CD8-positive, alpha-beta memory T cell (primary cell): Measurements from ENCODE around the gene TDRD12. TPM values are rescaled to one million over a fixed set of nuclear protein-coding genes. Genes with fewer than 3 reads are reported as not detected.
"Not testable (repeated sequence)": the region's sequence is repeated elsewhere in the genome, so short reads cannot be mapped to it uniquely, and the experiment has no call there.

Source experiments
- CTCF ChIA-PET: fragments of 350-600 bp; sonication (Branson Sonifier 250); formaldehyde crosslinking; loops from one replicate; lab custom pipeline; 2021; ENCODE audit warnings: antibody characterized with exemption; lab: Charles Lee
- POLR2A ChIA-PET: fragments of 350-600 bp; sonication (Branson Sonifier 250); formaldehyde crosslinking; loops from one replicate; lab custom pipeline; 2021; ENCODE audit warnings: antibody characterized with exemption; lab: Charles Lee
- DNase-seq, 5 donors: peaks; one replicate each; pipeline versions ENCODE4 v3.0.0 to v3.0.0-alpha.2; 2020 to 2022; ENCODE audit warnings: mixed read lengths in 1 of 5
- H3K27ac ChIP-seq: one replicate; pipeline ENCODE4 v1.7.0; 2013; ENCODE audit warnings: low read depth, mild to moderate bottlenecking, low read length, moderate library complexity
- H3K27me3 ChIP-seq: 2 replicates; pipeline ENCODE4 v1.7.0; 2013; ENCODE audit warnings: low read length, mild to moderate bottlenecking; ENCODE audit not compliant: insufficient read depth, poor library complexity, severe bottlenecking
- H3K36me3 ChIP-seq: 2 replicates; pipeline ENCODE4 v1.7.0; 2013; ENCODE audit warnings: mild to moderate bottlenecking, low read length, moderate library complexity; ENCODE audit not compliant: insufficient read depth
- H3K4me1 ChIP-seq: 2 replicates; pipeline ENCODE4 v1.7.0; 2013; ENCODE audit warnings: mild to moderate bottlenecking, low read length, moderate library complexity; ENCODE audit not compliant: insufficient read depth
- H3K4me3 ChIP-seq: 2 replicates; pipeline ENCODE4 v1.7.0; 2013; ENCODE audit warnings: mild to moderate bottlenecking, low read length
- H3K9me3 ChIP-seq: 2 replicates; pipeline ENCODE4 v1.7.0; 2013; ENCODE audit warnings: mild to moderate bottlenecking, low read length
- H3K27ac Mint-ChIP-seq, 8 donors: one replicate each; pipeline ENCODE4 v1.8.0; 2020 to 2021; ENCODE audit warnings: mixed read lengths in 8 of 8, mild to moderate bottlenecking in 6 of 8, inconsistent platforms in 3 of 8, moderate library complexity in 3 of 8
- H3K27me3 Mint-ChIP-seq, 2 donors: one replicate each; pipeline ENCODE4 v1.8.0; 2020 to 2021; ENCODE audit warnings: mixed read lengths in 2 of 2, mild to moderate bottlenecking in 1 of 2, moderate library complexity in 1 of 2
- H3K36me3 Mint-ChIP-seq, 3 donors: one replicate each; pipeline ENCODE4 v1.8.0; 2020 to 2021; ENCODE audit warnings: mixed read lengths in 3 of 3, inconsistent platforms in 1 of 3, mild to moderate bottlenecking in 1 of 3
- H3K4me1 Mint-ChIP-seq, 3 donors: one replicate each; pipeline ENCODE4 v1.8.0; 2020 to 2021; ENCODE audit warnings: mixed read lengths in 3 of 3, inconsistent platforms in 1 of 3, mild to moderate bottlenecking in 1 of 3
- H3K4me3 Mint-ChIP-seq, 7 donors: one replicate each; pipeline ENCODE4 v1.8.0; 2020 to 2021; ENCODE audit warnings: mixed read lengths in 7 of 7, mild to moderate bottlenecking in 6 of 7, moderate library complexity in 4 of 7, inconsistent platforms in 2 of 7
- H3K9me3 Mint-ChIP-seq, 5 donors: one replicate each; pipeline ENCODE4 v1.8.0; 2020 to 2022; ENCODE audit warnings: mixed read lengths in 5 of 5, mild to moderate bottlenecking in 3 of 5, moderate library complexity in 2 of 5, inconsistent platforms in 1 of 5
- polyA plus RNA-seq: library from polyadenylated mRNA; unstranded; fragments of 300-500 nt; fragmentation: Illumina TruSeq; gene quantifications from one replicate; pipeline ENCODE4 v1.2.3, GENCODE V29; 2021
- total RNA-seq, 2 experiments: library from RNA; stranded (reverse); gene quantifications; one replicate each; pipeline ENCODE4 v1.2.3, GENCODE V29; 2021

TDRD12 gene
- total and polyA plus RNA-seq, 3 experiments from 2014 or later: 0.15 to 0.21 (median 0.20) TPM

- H3K27ac ChIP-seq: no peak overlapping the region
- peaks cover 5 to 17% of the 10 kb centered on the region in 2 donors for H3K27me3 Mint-ChIP-seq
- CTCF ChIA-PET: no interaction called here
- peaks cover 7 to 16% (median 11%) of the 10 kb centered on the region in 3 donors for H3K4me1 Mint-ChIP-seq
- no peak for DNase-seq
- H3K27me3 ChIP-seq: no peaks in the 10 kb centered on the region
- POLR2A ChIA-PET: no interaction called here
- peaks cover 4% of the 10 kb centered on the region for H3K9me3 ChIP-seq
- H3K4me3 ChIP-seq: no peak overlapping the region
- peak overlapping the region in 2 of 8 donors; percentile 23 to 69 for H3K27ac Mint-ChIP-seq
- H3K36me3 Mint-ChIP-seq: no peaks in the 10 kb centered on the region
- H3K9me3 Mint-ChIP-seq: peaks cover 0 to 1% (median 0%) of the 10 kb centered on the region in 5 donors
- H3K4me1 ChIP-seq: peaks cover 24% of the 10 kb centered on the region
- H3K36me3 ChIP-seq: no peaks in the 10 kb centered on the region
- H3K4me3 Mint-ChIP-seq: peak overlapping the region in 1 of 7 donors; percentile 79
Observed at GRCh38 chr19:32750441-32751055, 31.0 kb downstream of the TDRD12 start.

GRCh38 chr19:32751066-32751465 is 31.5 kb downstream of the TDRD12 start:
- Mint-ChIP-seq H3K4me3 (no peak overlapping the region), H3K27me3 (peaks cover 10 to 18% of the 10 kb centered on the region in 2 donors), H3K4me1 (peaks cover 7 to 16% (median 11%) of the 10 kb centered on the region in 3 donors), H3K9me3 (peaks cover 0 to 2% (median 0%) of the 10 kb centered on the region in 5 donors), H3K36me3 (no peaks in the 10 kb centered on the region), H3K27ac (no peak overlapping the region)
- H3K27me3 ChIP-seq: no peaks in the 10 kb centered on the region
- ChIA-PET CTCF (no interaction called here), POLR2A (no interaction called here)
- H3K4me3 ChIP-seq: no peak overlapping the region
- H3K27ac ChIP-seq: no peak overlapping the region
- peaks cover 23% of the 10 kb centered on the region for H3K4me1 ChIP-seq
- no peak for DNase-seq
- H3K9me3 ChIP-seq: peaks cover 4% of the 10 kb centered on the region
- no peaks in the 10 kb centered on the region for H3K36me3 ChIP-seq

GRCh38 chr19:32757189-32757588 is 37.6 kb downstream of the TDRD12 start:
- Mint-ChIP-seq H3K27me3 (peaks cover 14 to 32% of the 10 kb centered on the region in 2 donors), H3K27ac (no peak overlapping the region), H3K36me3 (peaks cover 0 to 6% (median 0%) of the 10 kb centered on the region in 3 donors), H3K4me1 (no peaks in the 10 kb centered on the region), H3K9me3 (peaks cover 0 to 2% (median 2%) of the 10 kb centered on the region in 5 donors), H3K4me3 (no peak overlapping the region)
- H3K27me3 ChIP-seq: no peaks in the 10 kb centered on the region
- DNase-seq: no peak
- ChIA-PET POLR2A (no interaction called here), CTCF (no interaction called here)
- H3K9me3 ChIP-seq: no peaks in the 10 kb centered on the region
- no peaks in the 10 kb centered on the region for H3K36me3 ChIP-seq
- no peaks in the 10 kb centered on the region for H3K4me1 ChIP-seq
- no peak overlapping the region for H3K27ac ChIP-seq
- H3K4me3 ChIP-seq: no peak overlapping the region

GRCh38 chr19:32765365-32765764 is 45.8 kb downstream of the TDRD12 start:
- DNase-seq, H3K27ac Mint-ChIP-seq, H3K9me3 Mint-ChIP-seq, H3K4me3 Mint-ChIP-seq, H3K36me3 ChIP-seq, CTCF ChIA-PET, H3K4me1 ChIP-seq, H3K27ac ChIP-seq, POLR2A ChIA-PET, H3K27me3 Mint-ChIP-seq, H3K9me3 ChIP-seq, H3K27me3 ChIP-seq, H3K4me3 ChIP-seq, H3K36me3 Mint-ChIP-seq, H3K4me1 Mint-ChIP-seq: not testable (repeated sequence)

GRCh38 chr19:32767951-32768679 is 48.5 kb downstream of the TDRD12 start:
- no peak overlapping the region for H3K27ac ChIP-seq
- no peaks in the 10 kb centered on the region for H3K9me3 ChIP-seq
- Mint-ChIP-seq H3K27me3 (peaks cover 2 to 3% of the 10 kb centered on the region in 2 donors), H3K36me3 (no peaks in the 10 kb centered on the region), H3K9me3 (peaks cover 0 to 2% (median 0%) of the 10 kb centered on the region in 5 donors), H3K27ac (peak overlapping the region in 1 of 8 donors; percentile 51), H3K4me3 (no peak overlapping the region), H3K4me1 (no peaks in the 10 kb centered on the region)
- DNase-seq: no peak
- H3K36me3 ChIP-seq: no peaks in the 10 kb centered on the region
- H3K4me3 ChIP-seq: no peak overlapping the region
- no peaks in the 10 kb centered on the region for H3K4me1 ChIP-seq
- POLR2A ChIA-PET: no interaction called here
- H3K27me3 ChIP-seq: no peaks in the 10 kb centered on the region
- CTCF ChIA-PET: no interaction called here

GRCh38 chr19:32771596-32771995 is 52.0 kb downstream of the TDRD12 start:
- Histone ChIP-seq H3K27ac (no peak overlapping the region), H3K9me3 (no peaks in the 10 kb centered on the region), H3K4me1 (no peaks in the 10 kb centered on the region), H3K36me3 (no peaks in the 10 kb centered on the region), H3K4me3 (no peak overlapping the region), H3K27me3 (no peaks in the 10 kb centered on the region)
- H3K4me1 Mint-ChIP-seq: no peaks in the 10 kb centered on the region
- H3K27ac Mint-ChIP-seq: peak overlapping the region in 1 of 8 donors; percentile 42
- POLR2A ChIA-PET: no interaction called here
- CTCF ChIA-PET: no interaction called here
- no peaks in the 10 kb centered on the region for H3K36me3 Mint-ChIP-seq
- no peak overlapping the region for H3K4me3 Mint-ChIP-seq
- H3K27me3 Mint-ChIP-seq: peaks cover 0 to 3% of the 10 kb centered on the region in 2 donors
- H3K9me3 Mint-ChIP-seq: no peaks in the 10 kb centered on the region
- DNase-seq: no peak

- Mint-ChIP-seq H3K9me3 (no peaks in the 10 kb centered on the region), H3K4me3 (no peak overlapping the region), H3K4me1 (no peaks in the 10 kb centered on the region), H3K27me3 (peaks cover 0 to 3% of the 10 kb centered on the region in 2 donors), H3K36me3 (no peaks in the 10 kb centered on the region), H3K27ac (no peak overlapping the region)
- Histone ChIP-seq H3K27ac (no peak overlapping the region), H3K27me3 (no peaks in the 10 kb centered on the region), H3K9me3 (no peaks in the 10 kb centered on the region), H3K4me3 (no peak overlapping the region), H3K4me1 (no peaks in the 10 kb centered on the region), H3K36me3 (no peaks in the 10 kb centered on the region)
- POLR2A ChIA-PET: no interaction called here
- CTCF ChIA-PET: no interaction called here
- no peak for DNase-seq
Observed at GRCh38 chr19:32773126-32773525, 53.6 kb downstream of the TDRD12 start.

GRCh38 chr19:32779082-32779481 is 59.5 kb downstream of the TDRD12 start:
- H3K27ac Mint-ChIP-seq: no peak overlapping the region
- Histone ChIP-seq H3K27me3 (no peaks in the 10 kb centered on the region), H3K4me1 (no peaks in the 10 kb centered on the region), H3K4me3 (no peak overlapping the region), H3K36me3 (no peaks in the 10 kb centered on the region), H3K27ac (no peak overlapping the region), H3K9me3 (no peaks in the 10 kb centered on the region)
- ChIA-PET CTCF (no interaction called here), POLR2A (no interaction called here)
- H3K4me1 Mint-ChIP-seq: no peaks in the 10 kb centered on the region
- DNase-seq: no peak
- no peak overlapping the region for H3K4me3 Mint-ChIP-seq
- peaks cover 5 to 7% of the 10 kb centered on the region in 2 donors for H3K27me3 Mint-ChIP-seq
- peaks cover 6 to 23% (median 11%) of the 10 kb centered on the region in 5 donors for H3K9me3 Mint-ChIP-seq
- peaks cover 0 to 15% (median 1%) of the 10 kb centered on the region in 3 donors for H3K36me3 Mint-ChIP-seq
